ENCODE measurements around the gene PTPRD.

GRCh38 chr9:8268881-8269280 is 2343.9 kb downstream of the PTPRD start:
- TF ChIP-seq KAT7 (CRISPR knock-in tag; IDR thresholded peaks at IDR 0.05; ENCODE audit: borderline replicate concordance) (no peak), NR2C2 (CRISPR knock-in tag; IDR thresholded peaks at IDR 0.05) (no peak), ZNF219 (CRISPR knock-in tag; IDR thresholded peaks at IDR 0.05; ENCODE audit: borderline replicate concordance) (no peak), ZNF232 (CRISPR knock-in tag; IDR thresholded peaks at IDR 0.05) (no peak), MAX (CRISPR knock-in tag; IDR thresholded peaks at IDR 0.05) (no peak), MXD4 (CRISPR knock-in tag; IDR thresholded peaks at IDR 0.05; ENCODE audit: borderline replicate concordance) (no peak), USF2 (CRISPR knock-in tag; IDR thresholded peaks at IDR 0.05) (no peak), ZNF121 (CRISPR knock-in tag; IDR thresholded peaks at IDR 0.05) (no peak), RORB (CRISPR knock-in tag; IDR thresholded peaks at IDR 0.05) (no peak), TEAD4 (CRISPR knock-in tag; IDR thresholded peaks at IDR 0.05) (no peak), ZMAT4 (CRISPR knock-in tag; IDR thresholded peaks at IDR 0.05) (no peak), FOXK1 (CRISPR knock-in tag; IDR thresholded peaks at IDR 0.05) (no peak)
- TF ChIP-seq, protein P1, sequence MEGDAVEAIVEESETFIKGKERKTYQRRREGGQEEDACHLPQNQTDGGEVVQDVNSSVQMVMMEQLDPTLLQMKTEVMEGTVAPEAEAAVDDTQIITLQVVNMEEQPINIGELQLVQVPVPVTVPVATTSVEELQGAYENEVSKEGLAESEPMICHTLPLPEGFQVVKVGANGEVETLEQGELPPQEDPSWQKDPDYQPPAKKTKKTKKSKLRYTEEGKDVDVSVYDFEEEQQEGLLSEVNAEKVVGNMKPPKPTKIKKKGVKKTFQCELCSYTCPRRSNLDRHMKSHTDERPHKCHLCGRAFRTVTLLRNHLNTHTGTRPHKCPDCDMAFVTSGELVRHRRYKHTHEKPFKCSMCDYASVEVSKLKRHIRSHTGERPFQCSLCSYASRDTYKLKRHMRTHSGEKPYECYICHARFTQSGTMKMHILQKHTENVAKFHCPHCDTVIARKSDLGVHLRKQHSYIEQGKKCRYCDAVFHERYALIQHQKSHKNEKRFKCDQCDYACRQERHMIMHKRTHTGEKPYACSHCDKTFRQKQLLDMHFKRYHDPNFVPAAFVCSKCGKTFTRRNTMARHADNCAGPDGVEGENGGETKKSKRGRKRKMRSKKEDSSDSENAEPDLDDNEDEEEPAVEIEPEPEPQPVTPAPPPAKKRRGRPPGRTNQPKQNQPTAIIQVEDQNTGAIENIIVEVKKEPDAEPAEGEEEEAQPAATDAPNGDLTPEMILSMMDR (IDR thresholded peaks at IDR 0.05) = no peak
- TF ChIP-seq, protein P2, sequence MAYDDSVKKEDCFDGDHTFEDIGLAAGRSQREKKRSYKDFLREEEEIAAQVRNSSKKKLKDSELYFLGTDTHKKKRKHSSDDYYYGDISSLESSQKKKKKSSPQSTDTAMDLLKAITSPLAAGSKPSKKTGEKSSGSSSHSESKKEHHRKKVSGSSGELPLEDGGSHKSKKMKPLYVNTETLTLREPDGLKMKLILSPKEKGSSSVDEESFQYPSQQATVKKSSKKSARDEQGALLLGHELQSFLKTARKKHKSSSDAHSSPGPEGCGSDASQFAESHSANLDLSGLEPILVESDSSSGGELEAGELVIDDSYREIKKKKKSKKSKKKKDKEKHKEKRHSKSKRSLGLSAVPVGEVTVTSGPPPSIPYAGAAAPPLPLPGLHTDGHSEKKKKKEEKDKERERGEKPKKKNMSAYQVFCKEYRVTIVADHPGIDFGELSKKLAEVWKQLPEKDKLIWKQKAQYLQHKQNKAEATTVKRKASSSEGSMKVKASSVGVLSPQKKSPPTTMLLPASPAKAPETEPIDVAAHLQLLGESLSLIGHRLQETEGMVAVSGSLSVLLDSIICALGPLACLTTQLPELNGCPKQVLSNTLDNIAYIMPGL (CRISPR knock-in tag; IDR thresholded peaks at IDR 0.05) = no peak
